Fibroblast of pulmonary artery (primary cell): Measurements from ENCODE around the gene RFTN1.

ENCODE experiments used
- DNase-seq: peaks from one replicate; pipeline ENCODE4 v3.0.0-alpha.2; 2010; ENCODE audit warnings: low read depth
- H3K4me3 ChIP-seq: replicated peaks from 2 replicates; pipeline ENCODE4 v1.5.1; 2011; ENCODE audit warnings: low read depth, mild to moderate bottlenecking, control low read depth, low read length, moderate library complexity
- CTCF ChIP-seq: IDR thresholded peaks from 2 replicates; pipeline ENCODE4 v1.5.1; 2011; ENCODE audit warnings: mild to moderate bottlenecking, control low read depth, low read length, inconsistent platforms; ENCODE audit errors: missing control alignments

Gene RFTN1

DNA sequence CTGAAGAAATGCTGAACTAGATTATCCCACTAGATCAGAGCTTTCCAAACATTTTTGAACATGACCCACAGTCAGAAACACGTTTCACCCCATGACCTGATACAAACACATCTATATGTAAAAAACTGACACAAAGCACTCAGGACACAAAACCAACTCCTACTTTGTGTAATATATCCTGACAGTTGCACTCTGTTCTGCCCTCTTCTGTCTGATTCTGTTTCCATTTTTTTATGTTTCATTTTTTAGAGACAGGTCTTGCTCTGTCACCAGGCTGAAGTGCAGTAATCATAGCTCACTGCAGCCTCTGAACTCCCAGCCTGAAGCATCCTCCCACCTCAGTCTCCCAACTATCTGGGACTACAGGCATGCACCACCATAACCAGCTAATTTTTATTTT, 15.8 kb upstream of the RFTN1 start:
- H3K4me3 ChIP-seq: no peak overlapping the region
- DNase-seq: no peak
- no peak for TF ChIP-seq CTCF

- no peak for TF ChIP-seq CTCF
- no peak overlapping the region for H3K4me3 ChIP-seq
- DNase-seq: no peak
These were observed 15.1 kb upstream of the RFTN1 start for GRCh38 chr3:16528581-16528993.

DNA sequence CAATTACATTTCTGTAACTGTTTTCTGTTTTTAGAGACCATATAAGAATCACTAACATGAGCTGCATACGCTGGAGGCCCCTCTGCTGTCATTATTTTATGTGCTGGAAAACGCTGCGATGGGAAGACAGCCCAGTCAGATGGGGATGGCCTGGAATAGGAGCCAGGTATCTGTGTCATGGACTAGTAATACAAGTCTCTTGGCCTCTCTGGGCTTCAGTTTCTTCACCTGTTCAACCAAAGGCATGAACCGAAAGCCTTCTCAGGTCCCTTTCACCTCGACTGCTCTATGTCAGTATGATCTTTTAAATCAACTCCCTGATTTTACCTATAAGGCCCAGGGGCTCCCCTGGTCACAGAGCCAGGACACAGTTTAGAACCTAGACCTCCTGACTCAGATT, 14.6 kb upstream of the RFTN1 start:
- TF ChIP-seq CTCF: no peak
- DNase-seq: no peak
- no peak overlapping the region for H3K4me3 ChIP-seq

- no peak for TF ChIP-seq CTCF
- no peak for DNase-seq
- H3K4me3 ChIP-seq: no peak overlapping the region
These were observed 10.7 kb upstream of the RFTN1 start for GRCh38 chr3:16524196-16524595.

GRCh38 chr3:16523778-16524177, 10.3 kb upstream of the RFTN1 start:
- H3K4me3 ChIP-seq: no peak overlapping the region
- TF ChIP-seq CTCF: no peak
- DNase-seq: no peak

DNA sequence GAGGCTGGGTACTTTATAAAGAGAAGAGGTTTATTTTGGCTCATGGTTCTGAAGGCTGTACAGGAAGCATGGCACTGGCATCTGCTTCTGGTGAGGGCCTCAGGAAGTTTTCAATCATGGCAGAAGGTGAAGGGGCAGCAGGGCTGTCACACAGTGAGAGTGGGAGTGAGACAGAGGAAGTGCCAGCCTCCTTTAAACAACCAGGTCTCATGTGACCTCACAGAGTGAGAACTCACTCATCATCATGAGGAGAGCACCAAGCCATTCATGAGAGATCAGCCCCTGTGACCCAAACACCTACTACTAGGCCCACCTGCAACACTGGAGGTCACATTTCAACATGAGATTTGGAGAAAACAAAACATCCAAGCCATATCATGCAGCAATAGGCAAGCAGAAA, 9.3 kb upstream of the RFTN1 start:
- no peak overlapping the region for H3K4me3 ChIP-seq
- TF ChIP-seq CTCF: no peak
- DNase-seq: no peak

- no peak for TF ChIP-seq CTCF
- no peak overlapping the region for H3K4me3 ChIP-seq
These were observed 7.7 kb upstream of the RFTN1 start for GRCh38 chr3:16520970-16521881.

More at GRCh38 chr3:16520970-16521881, 7.7 kb upstream of the RFTN1 start:
- no peak for DNase-seq
